ENCODE measurements around the gene NBPF6.
"Not testable (repeated sequence)": the region's sequence is repeated elsewhere in the genome, so short reads cannot be mapped to it uniquely, and the experiment has no call there.

- TF ChIP-seq CTCF, POLR2A (IDR thresholded peaks at IDR 0.05): not testable (repeated sequence)
Observed at GRCh38 chr1:108474516-108474915, 24.4 kb downstream of the NBPF6 start.
